Measurements from ENCODE around the gene CDH4.

- TF ChIP-seq CTCF (IDR thresholded peaks at IDR 0.05 in 8 of 11, conservative IDR thresholded peaks at IDR 0.05 in 3 of 11) (no peak), POLR2A (IDR thresholded peaks at IDR 0.05) (no peak)
These were observed 10.0 kb downstream of the CDH4 start for GRCh38 chr20:61262036-61262435.
